Lung (tissue), 12 donors: ENCODE data around the gene SPSB2. TPM values are rescaled to one million over a fixed set of nuclear protein-coding genes. Genes with fewer than 3 reads are reported as not detected.

ENCODE experiments used
- ATAC-seq: fragments of 200-7000 bp; cut with Tn5 transposase; one replicate; pipeline ENCODE4 v1.9.1; 2020; ENCODE audit warnings: moderate number of reproducible peaks; ENCODE audit not compliant: insufficient read depth, low FRiP score
- DNase-seq, 3 donors: peaks; one replicate each; pipeline ENCODE4 v3.0.0-alpha.2; 2013 to 2017
- H3K27ac ChIP-seq, 2 donors: one replicate each; pipeline ENCODE4 v1.5.1; 2013; ENCODE audit warnings: mild to moderate bottlenecking in 2 of 2, moderate library complexity in 2 of 2, control low read depth in 1 of 2, inconsistent platforms in 1 of 2, low read depth in 1 of 2, low read length in 1 of 2
- H3K27me3 ChIP-seq, 3 donors: one replicate each; pipeline ENCODE4 v1.5.1; 2013; ENCODE audit warnings: low read length in 2 of 3; ENCODE audit not compliant: control insufficient read depth in 3 of 3, insufficient read depth in 3 of 3
- H3K36me3 ChIP-seq, 4 donors: one replicate each; pipeline ENCODE4 v1.5.1; 2013; ENCODE audit warnings: low read length in 4 of 4, mild to moderate bottlenecking in 1 of 4, moderate library complexity in 1 of 4; ENCODE audit not compliant: control insufficient read depth in 4 of 4, insufficient read depth in 4 of 4
- H3K4me1 ChIP-seq, 5 donors: one replicate each; pipeline ENCODE4 v1.5.1; 2013; ENCODE audit warnings: low read length in 5 of 5, mild to moderate bottlenecking in 2 of 5, moderate library complexity in 1 of 5; ENCODE audit not compliant: control insufficient read depth in 5 of 5, insufficient read depth in 5 of 5
- H3K4me3 ChIP-seq: one replicate; pipeline ENCODE4 v1.5.1; 2013; ENCODE audit warnings: mild to moderate bottlenecking, control low read depth, moderate library complexity
- H3K9ac ChIP-seq, 2 donors: one replicate each; pipeline ENCODE4 v1.5.1; 2013; ENCODE audit warnings: low read length in 2 of 2, control low read depth in 1 of 2; ENCODE audit not compliant: insufficient read depth in 1 of 2
- H3K9me3 ChIP-seq, 4 donors: one replicate each; pipeline ENCODE4 v1.5.1; 2013; ENCODE audit warnings: low read length in 3 of 4, mild to moderate bottlenecking in 1 of 4, moderate library complexity in 1 of 4; ENCODE audit not compliant: control insufficient read depth in 4 of 4, insufficient read depth in 3 of 4
- WGBS, 2 donors: extraction: QIAGEN DNeasy Blood & Tissue Kit; methylation state at CpG; one replicate each; pipeline ENCODE4 v1.1.7; 2013; 5-methylcytosine and 5-hydroxymethylcytosine counted together
- polyA plus RNA-seq, 2 donors: library from polyadenylated mRNA; stranded (reverse); fragments of 200-250 nt; gene quantifications; one replicate each; pipeline ENCODE4 v1.2.1, GENCODE V29; 2013
- total RNA-seq, 2 donors: library from RNA; depleted of rRNA in 1 of 2; stranded (reverse); fragments of >200 nt in 1 of 2; gene quantifications; one replicate each; pipeline ENCODE4 v1.2.1, GENCODE V29; 2014 to 2021
- TF ChIP-seq, protein P1 (sequence below): IDR thresholded peaks from 2 replicates; pipeline ENCODE4 v1.5.1; 2012; ENCODE audit warnings: mild to moderate bottlenecking; ENCODE audit errors: control extremely low read depth, extremely low read depth
- donor health status: control.
- donor health status: control.
- donor health status: Bipolar disorder and iron deficiency.
- donor health status: healthy.
- donor health status: DM: yes; HTN: yes; CAD: no.

The SPSB2 gene
- total and polyA plus RNA-seq, 4 donors: 21.0 to 39.8 (median 31.4) TPM

DNA sequence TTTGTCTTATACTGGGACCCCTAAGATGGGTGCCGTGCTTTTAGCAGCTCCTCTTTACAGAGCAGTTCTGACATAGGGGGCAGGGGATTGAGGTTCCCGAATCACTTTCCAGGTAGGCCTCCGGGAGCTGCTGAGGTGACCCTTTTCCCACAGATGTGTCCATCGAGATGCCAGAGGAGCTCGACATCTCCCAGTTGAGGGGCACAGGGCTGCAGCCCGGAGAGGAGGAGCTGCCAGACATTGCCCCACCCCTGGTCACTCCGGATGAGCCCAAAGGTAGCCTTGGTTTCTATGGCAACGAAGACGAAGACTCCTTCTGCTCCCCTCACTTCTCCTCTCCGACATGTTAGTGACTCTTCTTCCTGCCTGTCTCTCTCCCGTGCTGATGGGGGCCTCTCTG is 10.1 kb downstream of the SPSB2 start:
- Histone ChIP-seq H3K27me3 (no peaks in the 10 kb centered on the region), H3K4me3 (no peak overlapping the region), H3K9ac (no peak overlapping the region), H3K4me1 (peaks cover 0 to 6% (median 0%) of the 10 kb centered on the region in 5 donors), H3K36me3 (peaks cover 22 to 49% (median 35%) of the 10 kb centered on the region in 4 donors), H3K9me3 (no peaks in the 10 kb centered on the region), H3K27ac (no peak overlapping the region)
- TF ChIP-seq, protein P1, sequence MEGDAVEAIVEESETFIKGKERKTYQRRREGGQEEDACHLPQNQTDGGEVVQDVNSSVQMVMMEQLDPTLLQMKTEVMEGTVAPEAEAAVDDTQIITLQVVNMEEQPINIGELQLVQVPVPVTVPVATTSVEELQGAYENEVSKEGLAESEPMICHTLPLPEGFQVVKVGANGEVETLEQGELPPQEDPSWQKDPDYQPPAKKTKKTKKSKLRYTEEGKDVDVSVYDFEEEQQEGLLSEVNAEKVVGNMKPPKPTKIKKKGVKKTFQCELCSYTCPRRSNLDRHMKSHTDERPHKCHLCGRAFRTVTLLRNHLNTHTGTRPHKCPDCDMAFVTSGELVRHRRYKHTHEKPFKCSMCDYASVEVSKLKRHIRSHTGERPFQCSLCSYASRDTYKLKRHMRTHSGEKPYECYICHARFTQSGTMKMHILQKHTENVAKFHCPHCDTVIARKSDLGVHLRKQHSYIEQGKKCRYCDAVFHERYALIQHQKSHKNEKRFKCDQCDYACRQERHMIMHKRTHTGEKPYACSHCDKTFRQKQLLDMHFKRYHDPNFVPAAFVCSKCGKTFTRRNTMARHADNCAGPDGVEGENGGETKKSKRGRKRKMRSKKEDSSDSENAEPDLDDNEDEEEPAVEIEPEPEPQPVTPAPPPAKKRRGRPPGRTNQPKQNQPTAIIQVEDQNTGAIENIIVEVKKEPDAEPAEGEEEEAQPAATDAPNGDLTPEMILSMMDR: no peak
- DNase-seq (no peak), ATAC-seq (no peak)
- WGBS, 2 donors: 92 to 96% methylated on average over 11 of the region's 11 CpGs

DNA sequence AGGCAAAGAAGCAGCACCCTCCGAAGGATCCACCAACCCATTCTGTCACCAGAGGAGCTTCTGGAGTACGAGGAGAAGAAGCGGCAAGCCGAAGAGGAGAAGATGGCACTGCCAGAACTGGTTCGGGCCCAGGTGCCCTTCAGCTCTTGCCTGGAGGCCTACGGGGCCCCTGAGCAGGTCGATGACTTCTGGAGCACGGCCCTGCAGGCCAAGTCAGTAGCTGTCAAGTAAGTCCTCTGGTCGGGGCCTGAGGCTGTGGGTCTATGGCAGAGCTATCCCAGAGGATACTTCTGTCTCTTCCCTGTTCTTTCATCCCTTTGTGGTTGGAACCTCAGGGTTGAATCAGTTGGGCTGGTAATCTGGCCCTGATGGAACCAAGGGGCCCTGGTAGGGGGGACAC is 11.7 kb downstream of the SPSB2 start:
- H3K9me3 ChIP-seq: no peaks in the 10 kb centered on the region
- H3K4me3 ChIP-seq: no peak overlapping the region
- no peaks in the 10 kb centered on the region for H3K4me1 ChIP-seq
- peaks cover 26 to 58% (median 50%) of the 10 kb centered on the region in 4 donors for H3K36me3 ChIP-seq
- ATAC-seq (no peak), DNase-seq (no peak)
- no peaks in the 10 kb centered on the region for H3K27me3 ChIP-seq
- H3K9ac ChIP-seq: no peak overlapping the region
- WGBS, 2 donors: 97 to 98% methylated on average over 9 of the region's 9 CpGs
- TF ChIP-seq, protein P1: no peak
- H3K27ac ChIP-seq: no peak overlapping the region

DNA sequence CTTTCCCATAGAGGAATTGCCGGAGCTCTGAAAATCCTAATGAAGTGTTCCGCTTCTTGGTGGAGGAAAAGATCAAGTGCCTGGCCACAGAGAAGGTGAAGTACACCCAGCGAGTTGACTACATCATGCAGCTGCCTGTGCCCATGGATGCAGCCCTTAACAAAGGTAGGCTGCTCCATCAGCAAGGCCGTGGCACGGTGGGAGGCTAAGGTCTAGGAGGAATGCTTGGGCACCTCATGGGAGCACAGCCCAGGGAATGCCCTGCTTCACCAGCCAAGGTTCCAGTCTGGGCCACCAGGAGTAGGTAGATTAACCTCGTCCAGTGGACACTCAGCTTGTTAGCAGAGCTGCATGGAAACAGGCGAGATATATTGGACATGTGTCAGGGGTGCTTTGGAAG is 12.2 kb downstream of the SPSB2 start:
- H3K4me1 ChIP-seq: no peaks in the 10 kb centered on the region
- TF ChIP-seq, protein P1: no peak
- DNase-seq (no peak), ATAC-seq (no peak)
- no peak overlapping the region for H3K27ac ChIP-seq
- peaks cover 29 to 62% (median 52%) of the 10 kb centered on the region in 4 donors for H3K36me3 ChIP-seq
- H3K4me3 ChIP-seq: no peak overlapping the region
- no peak overlapping the region for H3K9ac ChIP-seq
- H3K27me3 ChIP-seq: no peaks in the 10 kb centered on the region
- 97 to 98% methylated on average over 7 of the region's 7 CpGs for WGBS, 2 donors
- H3K9me3 ChIP-seq: no peaks in the 10 kb centered on the region

DNA sequence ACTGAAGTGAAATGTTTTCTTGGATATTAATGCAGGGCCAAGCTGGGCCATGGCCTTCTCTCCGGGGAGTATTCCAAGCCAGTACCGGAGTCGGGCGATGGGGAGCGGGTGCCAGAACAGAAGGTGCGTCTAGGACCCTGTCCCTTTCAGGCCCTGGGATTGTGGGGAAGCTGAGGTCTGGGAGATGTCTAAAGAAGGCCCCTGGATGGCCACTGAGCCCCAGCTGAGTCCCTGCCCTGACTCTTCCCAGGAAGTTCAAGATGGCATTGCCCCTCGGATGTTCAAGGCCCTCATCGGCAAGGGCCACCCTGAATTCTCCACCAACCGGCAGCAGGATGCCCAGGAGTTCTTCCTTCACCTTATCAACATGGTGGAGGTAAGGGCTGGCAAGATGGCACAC is 13.0 kb downstream of the SPSB2 start:
- no peak overlapping the region for H3K9ac ChIP-seq
- no peaks in the 10 kb centered on the region for H3K9me3 ChIP-seq
- H3K36me3 ChIP-seq: peaks cover 31 to 62% (median 54%) of the 10 kb centered on the region in 4 donors
- H3K27me3 ChIP-seq: no peaks in the 10 kb centered on the region
- DNase-seq: no peak
- H3K27ac ChIP-seq: no peak overlapping the region
- H3K4me1 ChIP-seq: no peaks in the 10 kb centered on the region
- TF ChIP-seq, protein P1: no peak
- no peak for ATAC-seq
- H3K4me3 ChIP-seq: no peak overlapping the region
- WGBS, 2 donors: 97 to 99% methylated on average over 9 of the region's 9 CpGs
